ENCODE data around the gene CADM1.

GRCh38 chr11:115217726-115218311 is 286.4 kb downstream of the CADM1 start:
- TF ChIP-seq CTCF (IDR thresholded peaks at IDR 0.05; ENCODE audit: low read depth, low read length, poor library complexity, severe bottlenecking) (no peak), EZH2phosphoT487 (IDR thresholded peaks at IDR 0.05; ENCODE audit: borderline replicate concordance, low read length) (no peak)
